GM19395 (cell line): ENCODE measurements around the gene CCDC38.

Experiments
- ATAC-seq: cut with Tn5 transposase; IDR thresholded peaks from one replicate; pipeline ENCODE4 v1.9.1; 2021; ENCODE audit warnings: mild to moderate bottlenecking, moderate library complexity; ENCODE audit not compliant: unreplicated experiment

Gene CCDC38

DNA sequence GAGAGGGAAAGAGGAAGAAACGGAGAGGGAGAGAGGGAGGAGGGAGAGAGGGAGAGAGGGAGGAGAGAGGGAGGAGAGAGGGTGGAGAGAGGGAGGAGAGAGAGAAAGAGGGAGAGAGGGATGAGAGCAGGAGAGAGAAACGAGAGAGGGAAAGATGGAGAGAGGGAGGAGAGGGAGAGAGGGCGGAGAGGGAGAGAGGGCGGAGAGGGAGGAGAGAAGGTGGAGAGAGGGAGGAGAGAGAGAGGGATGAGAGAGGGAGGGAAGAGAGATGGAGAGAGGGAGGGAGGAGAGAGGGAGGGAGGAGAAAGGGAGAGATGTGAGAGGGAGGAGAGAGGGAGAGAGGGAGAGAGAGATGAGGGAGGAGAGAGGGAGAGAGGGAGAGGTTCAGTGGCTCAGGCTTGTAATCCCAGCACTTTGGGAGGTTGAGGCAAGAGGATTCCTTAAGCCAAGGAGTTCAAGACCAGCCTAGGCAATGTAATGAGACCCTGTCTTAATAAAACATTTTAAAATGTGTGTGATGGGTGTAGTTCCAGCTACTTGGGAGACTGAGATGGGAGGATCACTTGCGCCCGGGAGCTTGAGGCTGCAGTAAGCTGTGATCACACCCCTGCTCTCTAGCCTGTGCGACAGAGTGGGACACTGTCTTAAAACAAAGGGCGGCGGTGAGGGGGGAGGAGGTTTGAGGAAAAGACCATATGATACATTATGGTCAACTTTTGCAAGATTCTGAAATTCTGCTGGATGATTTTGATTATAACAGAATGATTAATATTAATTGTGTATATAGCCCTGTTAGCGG is 105.0 kb downstream of the CCDC38 start:
- ATAC-seq, result no peak

DNA sequence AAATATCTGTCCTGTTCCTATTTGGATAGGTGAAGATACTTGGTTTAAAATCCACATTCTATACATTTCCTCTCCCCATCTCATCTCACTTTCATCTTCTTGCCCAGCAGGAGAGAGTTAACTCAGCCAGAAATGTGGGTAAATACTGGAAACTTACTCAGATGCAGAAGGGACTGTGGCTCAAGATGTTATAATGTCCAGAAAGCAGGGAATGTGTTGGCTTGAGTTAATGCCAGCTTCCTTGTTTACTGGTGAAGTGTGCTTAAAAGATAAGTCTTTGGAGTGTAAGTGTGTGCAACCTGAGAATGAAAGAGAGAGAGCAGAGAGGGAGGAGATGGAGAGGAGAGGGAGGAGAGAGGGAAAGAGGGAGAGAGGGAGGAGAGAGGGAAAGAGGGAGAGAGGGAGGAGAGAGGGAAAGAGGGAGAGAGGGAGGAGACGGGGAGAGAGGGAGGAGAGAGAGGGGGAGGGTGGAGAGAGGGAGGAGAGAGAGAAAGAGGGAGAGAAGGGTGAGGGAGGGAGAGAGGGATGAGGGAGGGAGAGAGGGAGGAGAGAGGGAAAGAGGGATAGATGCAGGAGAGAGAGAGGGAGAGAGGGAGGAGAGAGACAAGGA is 105.7 kb downstream of the CCDC38 start:
- ATAC-seq, result no peak

GRCh38 chr12:95836185-95836609 is 106.2 kb downstream of the CCDC38 start:
- no peak for ATAC-seq

DNA sequence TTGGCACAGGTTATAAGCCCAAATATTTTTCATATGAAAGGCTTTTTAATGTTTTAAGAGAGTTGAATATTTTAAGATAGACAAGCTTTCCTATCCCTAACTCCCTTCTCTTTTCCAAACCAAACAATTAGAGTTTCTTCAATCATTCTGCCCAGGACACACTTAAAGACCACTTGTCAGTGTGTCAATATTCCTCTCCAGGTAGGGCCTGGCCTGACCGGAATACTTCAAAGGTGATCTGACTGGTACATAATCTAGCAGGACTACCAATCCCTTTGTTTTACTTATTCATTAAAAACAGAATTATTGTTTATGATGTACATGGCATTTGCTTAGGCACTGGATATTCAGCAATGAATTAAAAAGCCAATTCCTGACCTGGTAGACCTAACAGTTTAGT is 107.8 kb downstream of the CCDC38 start:
- ATAC-seq, result no peak

- no peak for ATAC-seq
These were observed 111.9 kb downstream of the CCDC38 start for GRCh38 chr12:95830335-95831089.

GRCh38 chr12:95829395-95829794 is 113.0 kb downstream of the CCDC38 start:
- no peak for ATAC-seq

GRCh38 chr12:95820096-95820703 is 122.2 kb downstream of the CCDC38 start:
- no peak for ATAC-seq
